NT2/D1 (cell line): ENCODE measurements around the gene POU6F2.

Source experiments
- DNase-seq: peaks from one replicate; pipeline ENCODE4 v3.0.0-alpha.2; 2011; ENCODE audit warnings: low read depth, low spot score
- H3K27me3 ChIP-seq: 2 replicates; pipeline ENCODE4 v1.6.0; 2011; ENCODE audit warnings: mild to moderate bottlenecking; ENCODE audit not compliant: insufficient read length, insufficient read depth
- H3K36me3 ChIP-seq: 2 replicates; pipeline ENCODE4 v1.6.1; 2011; ENCODE audit warnings: mild to moderate bottlenecking, low read length, mixed read lengths; ENCODE audit not compliant: insufficient read depth, insufficient read length
- H3K4me1 ChIP-seq: 2 replicates; pipeline ENCODE4 v1.5.1; 2011; ENCODE audit not compliant: insufficient read depth, insufficient read length
- H3K4me3 ChIP-seq: 2 replicates; pipeline ENCODE4 v1.5.1; 2011; ENCODE audit warnings: low read depth; ENCODE audit not compliant: insufficient read length
- H3K9ac ChIP-seq: 2 replicates; pipeline ENCODE4 v1.6.0; 2011; ENCODE audit warnings: low read depth; ENCODE audit not compliant: insufficient read length
- H3K9me3 ChIP-seq: 2 replicates; pipeline ENCODE4 v1.5.1; 2011; ENCODE audit warnings: mild to moderate bottlenecking, low read length; ENCODE audit not compliant: insufficient read depth
- SUZ12 ChIP-seq: IDR thresholded peaks from 2 replicates; pipeline ENCODE4 v1.6.1; 2011; ENCODE audit not compliant: insufficient read length, insufficient read depth; ENCODE audit errors: extremely low read depth
- YY1 ChIP-seq: IDR thresholded peaks from 2 replicates; pipeline ENCODE4 v1.6.1; 2011; ENCODE audit not compliant: insufficient read length, insufficient read depth
- ZNF274 ChIP-seq: IDR thresholded peaks from 2 replicates; pipeline ENCODE4 v1.6.1; 2011; ENCODE audit warnings: mild to moderate bottlenecking, low read depth, low read length

POU6F2 gene

DNA sequence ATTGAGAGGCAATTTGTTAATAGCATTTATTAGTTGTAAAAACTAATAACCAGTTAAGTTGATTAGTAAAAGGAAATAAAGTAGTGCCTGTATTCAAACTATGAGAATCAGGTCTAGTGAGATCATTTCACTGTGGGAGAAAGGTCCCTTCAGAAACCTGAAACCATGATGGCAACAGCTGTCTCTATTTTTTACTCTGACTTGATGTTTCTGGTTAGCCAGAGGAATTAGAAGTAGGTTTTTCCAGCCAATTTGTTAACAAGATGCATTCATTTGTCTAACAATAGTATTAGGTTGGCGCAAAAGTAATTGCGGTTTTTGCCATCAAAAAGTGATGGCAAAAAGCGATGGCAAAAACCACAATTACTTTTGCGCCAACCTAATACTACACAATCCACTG, 316.3 kb downstream of the POU6F2 start:
- Histone ChIP-seq H3K4me3 (no peak overlapping the region), H3K9me3 (no peaks in the 10 kb centered on the region), H3K4me1 (no peaks in the 10 kb centered on the region), H3K27me3 (no peaks in the 10 kb centered on the region), H3K9ac (no peak overlapping the region), H3K36me3 (no peaks in the 10 kb centered on the region)
- DNase-seq: no peak
- TF ChIP-seq ZNF274 (no peak), SUZ12 (no peak), YY1 (no peak)

DNA sequence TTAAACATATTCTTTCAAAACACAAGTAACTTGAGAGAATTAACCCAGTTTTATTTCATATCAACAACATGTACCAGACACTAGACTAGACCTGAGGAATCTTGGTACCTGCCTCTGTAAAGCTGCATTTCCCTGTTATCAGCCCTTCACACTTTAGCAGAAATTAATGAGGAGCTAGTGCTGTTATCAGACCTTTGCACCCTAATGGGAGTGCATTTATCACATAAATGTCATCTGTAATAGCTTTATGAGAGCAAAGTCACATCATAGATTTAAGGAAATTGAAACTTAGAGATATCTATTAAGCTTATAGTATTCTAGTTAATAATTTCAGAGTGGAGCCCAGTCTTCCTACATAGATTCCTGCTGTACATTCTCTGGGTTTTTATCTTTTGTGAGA, 318.1 kb downstream of the POU6F2 start:
- no peaks in the 10 kb centered on the region for H3K9me3 ChIP-seq
- DNase-seq: no peak
- H3K36me3 ChIP-seq: no peaks in the 10 kb centered on the region
- H3K4me3 ChIP-seq: no peak overlapping the region
- no peaks in the 10 kb centered on the region for H3K27me3 ChIP-seq
- H3K4me1 ChIP-seq: peaks cover 5% of the 10 kb centered on the region
- H3K9ac ChIP-seq: no peak overlapping the region
- no peak for TF ChIP-seq ZNF274
- no peak for TF ChIP-seq YY1
- no peak for TF ChIP-seq SUZ12

DNA sequence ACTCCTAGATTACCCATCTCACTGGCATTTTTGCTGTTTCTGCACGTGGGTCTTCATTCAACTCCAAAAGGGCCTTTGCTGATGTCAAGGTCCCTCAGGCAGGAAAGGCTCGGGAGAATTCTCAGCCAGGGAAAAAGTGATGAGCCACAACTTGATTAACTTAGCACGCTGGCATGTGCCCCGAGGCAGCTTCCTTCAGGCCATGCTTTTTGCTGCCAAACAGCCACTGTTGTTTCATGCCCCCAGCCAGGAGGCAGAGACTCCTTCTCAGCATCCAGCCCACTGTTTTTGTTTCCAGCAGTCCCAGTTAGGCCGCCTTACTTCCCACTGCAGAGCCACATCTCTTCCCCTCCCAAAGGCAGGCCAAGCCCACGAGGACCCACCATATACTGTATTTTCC, 322.0 kb downstream of the POU6F2 start:
- H3K27me3 ChIP-seq: no peaks in the 10 kb centered on the region
- H3K4me3 ChIP-seq: no peak overlapping the region
- TF ChIP-seq SUZ12 (no peak), YY1 (no peak), ZNF274 (no peak)
- no peaks in the 10 kb centered on the region for H3K36me3 ChIP-seq
- no peak overlapping the region for H3K9ac ChIP-seq
- peaks cover 5% of the 10 kb centered on the region for H3K4me1 ChIP-seq
- DNase-seq: no peak
- no peaks in the 10 kb centered on the region for H3K9me3 ChIP-seq

DNA sequence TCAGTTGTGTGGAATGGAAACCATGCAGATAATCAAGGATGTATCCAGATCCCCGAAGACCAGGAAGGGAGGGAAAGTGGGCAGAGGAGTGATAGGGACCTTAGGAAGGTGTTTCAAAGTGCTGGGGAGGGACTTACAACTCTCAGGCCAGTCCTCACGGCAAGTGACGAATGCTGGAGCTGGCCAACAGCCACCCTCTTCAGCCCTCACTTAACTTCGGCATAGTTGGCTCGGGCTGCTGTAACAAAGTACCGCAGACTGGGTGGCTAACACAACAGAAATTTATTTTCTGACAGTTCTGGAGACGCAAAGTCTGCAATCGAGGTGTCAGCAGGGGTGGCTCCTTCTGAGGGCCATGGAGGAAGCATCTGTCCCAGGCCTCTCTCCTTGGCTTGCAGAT, 322.6 kb downstream of the POU6F2 start:
- Histone ChIP-seq H3K9ac (no peak overlapping the region), H3K4me1 (peaks cover 5% of the 10 kb centered on the region)
- no peak for TF ChIP-seq ZNF274
- no peak for TF ChIP-seq SUZ12
- no peak for TF ChIP-seq YY1

DNA sequence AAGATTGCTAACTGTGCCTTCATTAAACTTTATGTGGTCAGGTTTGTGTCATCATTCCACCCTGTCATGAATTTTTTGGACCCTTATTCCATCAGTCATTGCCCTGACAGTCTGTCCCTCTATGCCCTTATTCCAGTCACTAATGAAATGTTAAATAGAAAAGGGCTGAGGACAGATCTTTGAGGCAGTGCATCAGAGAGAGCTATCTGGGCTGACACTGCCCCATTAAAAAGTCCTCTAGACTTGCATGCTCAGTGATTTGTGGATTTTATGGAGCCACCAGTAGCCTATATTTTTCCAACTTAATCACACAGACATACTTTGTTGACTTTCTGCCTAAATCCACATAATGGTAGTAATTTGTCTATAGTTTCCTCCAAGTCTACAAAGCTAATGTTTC, 323.8 kb downstream of the POU6F2 start:
- Histone ChIP-seq H3K4me1 (peaks cover 5% of the 10 kb centered on the region), H3K36me3 (no peaks in the 10 kb centered on the region), H3K9me3 (no peaks in the 10 kb centered on the region), H3K9ac (no peak overlapping the region), H3K4me3 (no peak overlapping the region), H3K27me3 (no peaks in the 10 kb centered on the region)
- DNase-seq: no peak
- TF ChIP-seq ZNF274: no peak
- TF ChIP-seq YY1: no peak
- no peak for TF ChIP-seq SUZ12

More for the DNA sequence above, 322.6 kb downstream of the POU6F2 start:
- DNase-seq: no peak
- no peaks in the 10 kb centered on the region for H3K36me3 ChIP-seq
- H3K4me3 ChIP-seq: no peak overlapping the region
- H3K9me3 ChIP-seq: no peaks in the 10 kb centered on the region
- no peaks in the 10 kb centered on the region for H3K27me3 ChIP-seq

DNA sequence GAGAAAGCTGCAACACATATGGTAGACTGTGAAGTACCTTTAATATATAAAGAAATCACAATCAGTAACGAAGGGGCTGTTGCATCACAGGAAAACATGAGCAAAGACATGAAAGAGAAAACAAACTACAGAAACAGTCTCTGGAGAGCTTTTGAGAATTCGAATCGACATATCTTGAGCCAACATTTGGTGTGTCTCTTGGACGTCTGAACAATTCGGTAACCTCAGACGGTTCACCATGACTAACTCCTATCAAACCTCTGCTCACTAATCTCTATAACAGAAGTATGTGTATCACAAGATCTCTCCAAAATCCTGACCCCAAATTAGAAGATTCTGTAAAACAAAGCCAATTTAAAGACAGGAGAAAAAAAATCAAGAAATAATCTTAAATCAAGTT, 326.5 kb downstream of the POU6F2 start:
- no peaks in the 10 kb centered on the region for H3K9me3 ChIP-seq
- DNase-seq: no peak
- no peak overlapping the region for H3K4me3 ChIP-seq
- H3K36me3 ChIP-seq: no peaks in the 10 kb centered on the region
- no peaks in the 10 kb centered on the region for H3K27me3 ChIP-seq
- H3K4me1 ChIP-seq: peaks cover 5% of the 10 kb centered on the region
- H3K9ac ChIP-seq: no peak overlapping the region
- TF ChIP-seq YY1 (no peak), ZNF274 (no peak), SUZ12 (no peak)

DNA sequence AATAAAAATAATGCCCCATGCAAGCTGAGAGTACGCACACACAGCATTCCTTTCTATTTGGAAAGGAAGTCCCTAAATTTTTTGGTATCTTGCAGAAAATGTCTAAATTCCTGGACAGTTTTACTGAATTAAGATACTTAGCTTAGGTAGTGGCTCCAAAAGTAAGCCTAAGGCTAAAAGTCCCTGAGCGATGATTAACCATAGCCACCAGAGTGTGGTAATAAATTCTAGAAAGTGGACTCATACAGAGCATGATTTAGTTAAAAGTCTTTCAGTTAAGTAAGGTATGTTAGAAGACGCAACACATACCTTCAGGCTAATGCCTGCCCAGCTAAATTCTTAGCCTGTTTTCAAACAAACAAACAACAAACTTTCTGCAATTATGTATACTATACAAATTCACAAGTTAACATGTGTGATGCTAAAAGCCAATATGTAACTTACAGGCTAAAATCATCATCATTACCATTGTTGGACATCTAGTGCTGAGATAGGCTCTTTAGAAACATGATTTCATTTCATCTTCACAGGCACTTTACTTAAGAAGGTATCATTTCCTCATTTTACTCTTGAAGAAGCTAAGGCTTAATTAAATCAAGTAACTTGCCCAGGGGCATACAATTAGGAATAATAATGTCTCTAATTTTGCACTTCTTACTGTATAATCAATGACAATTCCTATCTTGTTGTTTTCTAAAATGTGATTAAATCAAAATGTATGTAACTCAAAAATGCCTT, 327.1 kb downstream of the POU6F2 start:
- no peak for TF ChIP-seq YY1
- TF ChIP-seq ZNF274: no peak
- no peak for TF ChIP-seq SUZ12
- no peak overlapping the region for H3K4me3 ChIP-seq
- no peaks in the 10 kb centered on the region for H3K9me3 ChIP-seq
- DNase-seq: no peak
- no peak overlapping the region for H3K9ac ChIP-seq
- no peaks in the 10 kb centered on the region for H3K27me3 ChIP-seq
- no peaks in the 10 kb centered on the region for H3K36me3 ChIP-seq
- H3K4me1 ChIP-seq: no peaks in the 10 kb centered on the region

DNA sequence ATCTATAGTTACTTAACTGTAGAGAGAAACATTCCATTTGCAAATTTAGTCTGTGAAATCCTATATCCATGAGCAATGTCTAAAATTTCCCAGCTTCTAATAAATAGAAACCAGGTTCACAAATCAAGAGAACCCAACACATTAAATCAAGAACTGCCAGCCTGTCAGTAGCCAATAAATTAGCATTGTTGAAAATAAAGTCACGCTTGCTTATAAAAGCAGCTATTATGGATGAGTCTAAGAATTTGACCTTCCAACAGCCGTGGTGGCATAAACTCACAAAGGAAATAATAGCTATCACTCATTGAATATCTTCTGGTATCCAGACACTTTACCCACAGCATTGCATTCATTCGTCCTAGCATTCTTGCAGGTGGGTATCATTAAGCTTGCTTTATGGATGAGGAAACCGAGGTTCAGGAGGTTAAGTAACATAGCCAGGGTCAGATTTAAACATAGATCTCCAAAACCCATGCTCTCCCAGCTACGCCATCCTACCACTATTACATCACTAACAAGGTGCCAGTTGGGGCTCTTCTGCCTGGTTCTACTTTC, 328.4 kb downstream of the POU6F2 start:
- no peaks in the 10 kb centered on the region for H3K27me3 ChIP-seq
- H3K9me3 ChIP-seq: no peaks in the 10 kb centered on the region

More for the DNA sequence above, 328.4 kb downstream of the POU6F2 start:
- TF ChIP-seq SUZ12: no peak
- TF ChIP-seq YY1: no peak
- TF ChIP-seq ZNF274: no peak
- Histone ChIP-seq H3K4me3 (no peak overlapping the region), H3K36me3 (no peaks in the 10 kb centered on the region), H3K4me1 (no peaks in the 10 kb centered on the region), H3K9ac (no peak overlapping the region)
- no peak for DNase-seq
